ENCODE data around the gene HARS1.
"Not testable (repeated sequence)": the region's sequence is repeated elsewhere in the genome, so short reads cannot be mapped to it uniquely, and the experiment has no call there.

- not testable (repeated sequence) for TF ChIP-seq POLR2A, POLR2AphosphoS5 (IDR thresholded peaks at IDR 0.05)
Measured at GRCh38 chr5:140708787-140709186, 17.6 kb upstream of the HARS1 start.

Measured in spleen (tissue), 3 donors.